GM12878 (cell line): Measurements from ENCODE around the gene LANCL2.

Source experiments
- CTCF ChIP-seq, 3 experiments: IDR thresholded peaks in 2 of 3; conservative IDR thresholded peaks in 1 of 3; 2 replicates each; pipeline ENCODE4 v1.5.1; 2011; ENCODE audit warnings: low read depth in 3 of 3, low read length in 3 of 3, mild to moderate bottlenecking in 3 of 3, control low read depth in 2 of 3, moderate library complexity in 2 of 3, inconsistent platforms in 1 of 3, mixed read lengths in 1 of 3; ENCODE audit not compliant: control insufficient read depth in 2 of 3, insufficient read depth in 1 of 3; ENCODE audit errors: extremely low read depth in 1 of 3
- EP300 ChIP-seq, 2 experiments: fragments of 150-350 bp in 1 of 2; IDR thresholded peaks; 2 replicates each; pipeline ENCODE4 v1.6.1; 2011 to 2012; ENCODE audit warnings: low read depth in 2 of 2, low read length in 2 of 2, borderline replicate concordance in 1 of 2, improper control_type of control experiment in 1 of 2, inconsistent platforms in 1 of 2; ENCODE audit not compliant: control insufficient read depth in 1 of 2
- FOXM1 ChIP-seq: IDR thresholded peaks from 2 replicates; pipeline ENCODE4 v1.6.1; 2012; ENCODE audit warnings: low read depth, mild to moderate bottlenecking, inconsistent platforms, low read length, moderate library complexity
- NRF1 ChIP-seq: conservative IDR thresholded peaks from 2 replicates; pipeline ENCODE4 v1.6.1; 2011; ENCODE audit warnings: mild to moderate bottlenecking, low read depth, low read length, improper control_type of control experiment
- POLR2A ChIP-seq: IDR thresholded peaks from 2 replicates; pipeline ENCODE4 v1.6.1; 2011; ENCODE audit warnings: low read depth, mild to moderate bottlenecking, low read length
- RELB ChIP-seq: fragments of 450-650 bp; IDR thresholded peaks from 2 replicates; pipeline ENCODE4 v1.6.1; 2017; ENCODE audit warnings: low read depth, mild to moderate bottlenecking, moderate library complexity
- RFX5 ChIP-seq: IDR thresholded peaks from 2 replicates; pipeline ENCODE4 v1.6.1; 2011; ENCODE audit warnings: low read depth, low read length, improper control_type of control experiment
- YY1 ChIP-seq: IDR thresholded peaks from 2 replicates; pipeline ENCODE4 v1.6.1; 2011; ENCODE audit warnings: low read depth, mild to moderate bottlenecking, low read length

GRCh38 chr7:55410667-55411239, 45.6 kb downstream of the LANCL2 start:
- no peak for TF ChIP-seq CTCF (IDR thresholded peaks at IDR 0.05 in 2 of 3, conservative IDR thresholded peaks at IDR 0.05 in 1 of 3; ENCODE audit: control insufficient read depth in 2 of 3, extremely low read depth in 1 of 3, insufficient read depth in 1 of 3, low read depth in 3 of 3, low read length in 3 of 3)
- no peak for TF ChIP-seq EP300 (IDR thresholded peaks at IDR 0.05; ENCODE audit: borderline replicate concordance in 1 of 2, control insufficient read depth in 1 of 2, low read depth in 2 of 2, low read length in 2 of 2)
- no peak for TF ChIP-seq POLR2A
- no peak for TF ChIP-seq RELB
- TF ChIP-seq NRF1, result no peak
- TF ChIP-seq FOXM1, result no peak
- no peak for TF ChIP-seq RFX5
- no peak for TF ChIP-seq YY1
